ENCODE data around the gene CFB.
"Not testable (repeated sequence)": the region's sequence is repeated elsewhere in the genome, so short reads cannot be mapped to it uniquely, and the experiment has no call there.

Gene CFB

DNA sequence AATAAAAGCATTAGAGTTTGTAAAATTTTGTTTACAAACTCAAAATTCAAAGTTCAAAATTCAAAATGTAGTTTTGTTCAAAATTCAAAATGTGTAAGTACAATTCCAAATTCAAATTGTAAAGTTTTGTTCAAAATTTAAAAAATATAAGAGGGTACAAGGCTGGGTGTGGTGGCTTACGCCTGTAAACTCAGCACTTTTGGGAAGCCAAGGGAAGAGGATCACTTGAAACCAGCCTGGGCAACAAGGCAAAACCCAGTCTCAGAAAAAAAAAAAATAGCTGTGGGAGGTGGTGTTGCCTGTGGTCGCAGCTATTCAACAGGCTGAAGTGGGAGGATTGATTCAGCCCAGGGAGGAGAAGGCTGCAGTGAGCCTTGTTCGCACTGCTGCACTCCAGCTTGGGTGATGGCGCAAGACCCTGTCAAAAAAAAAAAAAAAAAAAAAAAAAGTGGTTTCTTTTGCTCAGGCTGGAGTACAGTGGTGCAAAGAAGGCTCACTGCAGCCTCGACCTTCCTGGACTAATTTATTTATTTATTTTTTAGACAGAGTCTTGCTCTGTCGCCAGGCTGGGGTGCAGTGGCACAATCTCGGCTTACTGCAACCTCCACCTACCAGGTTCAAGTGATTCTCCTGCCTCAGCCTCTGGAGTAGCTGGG is 38.6 kb upstream of the CFB start (continued):
- TF ChIP-seq, protein P1, sequence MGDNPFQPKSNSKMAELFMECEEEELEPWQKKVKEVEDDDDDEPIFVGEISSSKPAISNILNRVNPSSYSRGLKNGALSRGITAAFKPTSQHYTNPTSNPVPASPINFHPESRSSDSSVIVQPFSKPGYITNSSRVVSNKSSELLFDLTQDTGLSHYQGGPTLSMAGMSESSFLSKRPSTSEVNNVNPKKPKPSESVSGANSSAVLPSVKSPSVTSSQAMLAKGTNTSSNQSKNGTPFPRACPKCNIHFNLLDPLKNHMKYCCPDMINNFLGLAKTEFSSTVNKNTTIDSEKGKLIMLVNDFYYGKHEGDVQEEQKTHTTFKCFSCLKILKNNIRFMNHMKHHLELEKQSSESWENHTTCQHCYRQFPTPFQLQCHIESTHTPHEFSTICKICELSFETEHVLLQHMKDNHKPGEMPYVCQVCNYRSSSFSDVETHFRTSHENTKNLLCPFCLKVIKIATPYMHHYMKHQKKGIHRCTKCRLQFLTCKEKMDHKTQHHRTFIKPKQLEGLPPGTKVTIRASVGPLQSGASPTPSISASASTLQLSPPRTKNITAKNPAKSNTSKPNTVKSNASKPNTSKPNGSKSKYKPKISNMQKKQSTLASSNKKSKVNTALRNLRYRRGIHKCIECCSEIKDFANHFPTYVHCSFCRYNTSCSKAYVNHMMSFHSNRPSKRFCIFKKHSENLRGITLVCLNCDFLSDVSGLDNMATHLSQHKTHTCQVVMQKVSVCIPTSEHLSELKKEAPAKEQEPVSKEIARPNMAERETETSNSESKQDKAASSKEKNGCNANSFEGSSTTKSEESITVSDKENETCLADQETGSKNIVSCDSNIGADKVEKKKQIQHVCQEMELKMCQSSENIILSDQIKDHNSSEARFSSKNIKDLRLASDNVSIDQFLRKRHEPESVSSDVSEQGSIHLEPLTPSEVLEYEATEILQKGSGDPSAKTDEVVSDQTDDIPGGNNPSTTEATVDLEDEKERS (tag by site-specific recombination; IDR thresholded peaks at IDR 0.05): no peak
- TF ChIP-seq ZNF24 (tag by site-specific recombination; IDR thresholded peaks at IDR 0.05) (no peak), OVOL3 (tag by site-specific recombination; IDR thresholded peaks at IDR 0.05) (no peak), ZNF558 (tag by site-specific recombination; IDR thresholded peaks at IDR 0.05) (no peak), ZNF132 (tag by site-specific recombination; IDR thresholded peaks at IDR 0.05; ENCODE audit: borderline replicate concordance) (no peak), ZNF302 (tag by site-specific recombination; IDR thresholded peaks at IDR 0.05; ENCODE audit: low read depth) (no peak), ZNF701 (tag by site-specific recombination; IDR thresholded peaks at IDR 0.05) (no peak), ZNF157 (tag by site-specific recombination; IDR thresholded peaks at IDR 0.05) (no peak), ZNF843 (tag by site-specific recombination; IDR thresholded peaks at IDR 0.05) (no peak), ZNF23 (tag by site-specific recombination; IDR thresholded peaks at IDR 0.05; ENCODE audit: borderline replicate concordance) (no peak), ZIC2 (tag by site-specific recombination; IDR thresholded peaks at IDR 0.05) (no peak), ZNF596 (tag by site-specific recombination; IDR thresholded peaks at IDR 0.05) (no peak), ZFHX2 (tag by site-specific recombination; conservative IDR thresholded peaks at IDR 0.05) (peak; percentile 84), ZSCAN16 (tag by site-specific recombination; IDR thresholded peaks at IDR 0.05) (no peak), WT1 (tag by site-specific recombination; IDR thresholded peaks at IDR 0.05) (peak; percentile 59; the same call in 1 of the 2 replicates)
- TF ChIP-seq, protein P2, sequence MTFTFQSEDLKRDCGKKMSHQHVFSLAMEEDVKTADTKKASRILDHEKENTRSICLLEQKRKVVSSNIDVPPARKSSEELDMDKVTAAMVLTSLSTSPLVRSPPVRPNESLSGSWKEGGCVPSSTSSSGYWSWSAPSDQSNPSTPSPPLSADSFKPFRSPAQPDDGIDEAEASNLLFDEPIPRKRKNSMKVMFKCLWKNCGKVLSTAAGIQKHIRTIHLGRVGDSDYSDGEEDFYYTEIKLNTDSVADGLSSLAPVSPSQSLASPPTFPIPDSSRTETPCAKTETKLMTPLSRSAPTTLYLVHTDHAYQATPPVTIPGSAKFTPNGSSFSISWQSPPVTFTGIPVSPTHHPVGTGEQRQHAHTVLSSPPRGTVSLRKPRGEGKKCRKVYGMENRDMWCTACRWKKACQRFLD (tag by site-specific recombination; IDR thresholded peaks at IDR 0.05): no peak
- TF ChIP-seq, protein P3, sequence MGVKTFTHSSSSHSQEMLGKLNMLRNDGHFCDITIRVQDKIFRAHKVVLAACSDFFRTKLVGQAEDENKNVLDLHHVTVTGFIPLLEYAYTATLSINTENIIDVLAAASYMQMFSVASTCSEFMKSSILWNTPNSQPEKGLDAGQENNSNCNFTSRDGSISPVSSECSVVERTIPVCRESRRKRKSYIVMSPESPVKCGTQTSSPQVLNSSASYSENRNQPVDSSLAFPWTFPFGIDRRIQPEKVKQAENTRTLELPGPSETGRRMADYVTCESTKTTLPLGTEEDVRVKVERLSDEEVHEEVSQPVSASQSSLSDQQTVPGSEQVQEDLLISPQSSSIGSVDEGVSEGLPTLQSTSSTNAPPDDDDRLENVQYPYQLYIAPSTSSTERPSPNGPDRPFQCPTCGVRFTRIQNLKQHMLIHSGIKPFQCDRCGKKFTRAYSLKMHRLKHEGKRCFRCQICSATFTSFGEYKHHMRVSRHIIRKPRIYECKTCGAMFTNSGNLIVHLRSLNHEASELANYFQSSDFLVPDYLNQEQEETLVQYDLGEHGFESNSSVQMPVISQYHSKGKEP (tag by site-specific recombination; IDR thresholded peaks at IDR 0.05): no peak
- TF ChIP-seq, protein P4, sequence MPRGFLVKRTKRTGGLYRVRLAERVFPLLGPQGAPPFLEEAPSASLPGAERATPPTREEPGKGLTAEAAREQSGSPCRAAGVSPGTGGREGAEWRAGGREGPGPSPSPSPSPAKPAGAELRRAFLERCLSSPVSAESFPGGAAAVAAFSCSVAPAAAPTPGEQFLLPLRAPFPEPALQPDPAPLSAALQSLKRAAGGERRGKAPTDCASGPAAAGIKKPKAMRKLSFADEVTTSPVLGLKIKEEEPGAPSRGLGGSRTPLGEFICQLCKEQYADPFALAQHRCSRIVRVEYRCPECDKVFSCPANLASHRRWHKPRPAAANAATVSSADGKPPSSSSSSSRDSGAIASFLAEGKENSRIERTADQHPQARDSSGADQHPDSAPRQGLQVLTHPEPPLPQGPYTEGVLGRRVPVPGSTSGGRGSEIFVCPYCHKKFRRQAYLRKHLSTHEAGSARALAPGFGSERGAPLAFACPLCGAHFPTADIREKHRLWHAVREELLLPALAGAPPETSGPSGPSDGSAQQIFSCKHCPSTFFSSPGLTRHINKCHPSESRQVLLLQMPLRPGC (tag by site-specific recombination; IDR thresholded peaks at IDR 0.05): no peak

DNA sequence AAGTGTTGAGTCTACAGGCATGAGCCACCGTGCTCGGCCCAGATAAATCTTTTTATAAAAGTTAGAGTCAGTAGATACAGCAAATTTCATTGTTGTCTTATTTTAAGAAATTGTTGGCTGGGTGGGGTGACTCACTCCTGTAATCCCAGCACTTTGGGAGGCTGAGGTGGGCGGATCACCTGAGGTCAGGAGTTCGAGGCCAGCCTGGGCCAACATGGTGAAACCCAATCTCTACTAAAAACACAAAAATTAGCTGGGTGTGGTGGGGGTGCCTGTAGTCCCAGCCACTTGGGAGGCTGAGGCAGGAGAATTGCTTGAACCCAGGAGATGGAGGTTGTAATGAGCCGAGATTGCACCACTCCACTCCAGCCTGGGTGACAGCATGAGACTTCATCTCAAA is 37.6 kb upstream of the CFB start:
- peaks cover 12% of the 10 kb centered on the region; the same call in 1 of the 2 replicates for H3K4me1 ChIP-seq (ENCODE audit: control insufficient read depth, insufficient read depth, low read length)
- ChIA-PET CTCF (interaction anchor here (0.7 to 1.3 kb wide), 2 partner anchors 10 to 44 kb away, joined by 4 to 6 read pairs; no protein-coding TSS in a partner anchor), POLR2A (interaction anchor here (0.6 to 1.3 kb wide), 4 partner anchors 10 to 170 kb away, joined by 3 to 13 read pairs (median 5); partner anchors contain the start of gene DXO)
- not testable (repeated sequence) for H3K4me3 ChIP-seq (ENCODE audit: low read depth, low read length); H3K9me3 ChIP-seq (ENCODE audit: control insufficient read depth, insufficient read depth, low read depth, low read length); H3K27ac ChIP-seq (ENCODE audit: extremely low read depth, low read depth, low read length); H3K36me3 ChIP-seq (ENCODE audit: control insufficient read depth in 2 of 2, insufficient read depth in 1 of 2, low read length in 2 of 2)
- TF ChIP-seq, protein P5, sequence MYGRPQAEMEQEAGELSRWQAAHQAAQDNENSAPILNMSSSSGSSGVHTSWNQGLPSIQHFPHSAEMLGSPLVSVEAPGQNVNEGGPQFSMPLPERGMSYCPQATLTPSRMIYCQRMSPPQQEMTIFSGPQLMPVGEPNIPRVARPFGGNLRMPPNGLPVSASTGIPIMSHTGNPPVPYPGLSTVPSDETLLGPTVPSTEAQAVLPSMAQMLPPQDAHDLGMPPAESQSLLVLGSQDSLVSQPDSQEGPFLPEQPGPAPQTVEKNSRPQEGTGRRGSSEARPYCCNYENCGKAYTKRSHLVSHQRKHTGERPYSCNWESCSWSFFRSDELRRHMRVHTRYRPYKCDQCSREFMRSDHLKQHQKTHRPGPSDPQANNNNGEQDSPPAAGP (tag by site-specific recombination; IDR thresholded peaks at IDR 0.05): peak; percentile 31; the same call in 1 of the 2 replicates
- peak; percentile 55; the same call in 1 of the 2 replicates for TF ChIP-seq KLF1 (tag by site-specific recombination; IDR thresholded peaks at IDR 0.05)
- peak; percentile 37; the same call in 1 of the 2 replicates for TF ChIP-seq KLF7 (tag by site-specific recombination; IDR thresholded peaks at IDR 0.05; ENCODE audit: borderline replicate concordance)
- 0 out of 2 replicates have a peak, but pooled peaks have one; percentile 26 for TF ChIP-seq EGR2 (tag by site-specific recombination; IDR thresholded peaks at IDR 0.05; ENCODE audit: low read depth)
- TF ChIP-seq WT1 (tag by site-specific recombination; IDR thresholded peaks at IDR 0.05): peak; percentile 45; the same call in 1 of the 2 replicates
- 0 out of 2 replicates have a peak, but pooled peaks have one; percentile 16 for TF ChIP-seq SP7 (tag by site-specific recombination; IDR thresholded peaks at IDR 0.05)

Data from HEK293 (cell line).